ENCODE measurements around the gene PPP1R27.
A peak's percentile ranks its signal among the peaks of the same experiment; 100 is the strongest.
"Not testable (repeated sequence)": the region's sequence is repeated elsewhere in the genome, so short reads cannot be mapped to it uniquely, and the experiment has no call there.

PPP1R27 gene

DNA sequence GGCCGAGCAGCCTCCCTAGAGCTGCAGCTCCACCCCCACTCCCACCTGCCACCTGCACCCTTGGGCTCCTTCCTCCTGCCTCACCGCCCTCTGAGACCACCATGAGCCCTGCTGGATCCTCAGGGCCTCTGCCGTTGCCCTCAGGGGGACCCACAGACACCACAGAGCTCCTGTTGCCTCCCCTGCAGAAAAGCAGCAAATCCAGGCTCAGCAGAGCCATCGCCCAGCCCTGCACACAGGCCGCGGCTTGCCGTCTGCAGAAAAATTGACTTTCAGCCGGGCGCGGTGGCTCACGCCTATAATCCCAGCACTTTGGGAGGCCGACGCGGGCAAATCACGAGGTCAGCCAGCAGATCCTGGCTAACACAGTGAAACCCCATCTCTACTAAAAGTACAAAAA is 7.0 kb upstream of the PPP1R27 start:
- no peak for DNase-seq (ENCODE audit: low read depth, low spot score)

- no peak for DNase-seq (ENCODE audit: low read depth, low spot score)
Measured at GRCh38 chr17:81840826-81841778, 6.3 kb upstream of the PPP1R27 start.

GRCh38 chr17:81840059-81840458 is 5.2 kb upstream of the PPP1R27 start:
- DNase-seq (ENCODE audit: low read depth, low spot score), result not testable (repeated sequence)

GRCh38 chr17:81839301-81839700 is 4.5 kb upstream of the PPP1R27 start:
- no peak for DNase-seq (ENCODE audit: low read depth, low spot score)

DNA sequence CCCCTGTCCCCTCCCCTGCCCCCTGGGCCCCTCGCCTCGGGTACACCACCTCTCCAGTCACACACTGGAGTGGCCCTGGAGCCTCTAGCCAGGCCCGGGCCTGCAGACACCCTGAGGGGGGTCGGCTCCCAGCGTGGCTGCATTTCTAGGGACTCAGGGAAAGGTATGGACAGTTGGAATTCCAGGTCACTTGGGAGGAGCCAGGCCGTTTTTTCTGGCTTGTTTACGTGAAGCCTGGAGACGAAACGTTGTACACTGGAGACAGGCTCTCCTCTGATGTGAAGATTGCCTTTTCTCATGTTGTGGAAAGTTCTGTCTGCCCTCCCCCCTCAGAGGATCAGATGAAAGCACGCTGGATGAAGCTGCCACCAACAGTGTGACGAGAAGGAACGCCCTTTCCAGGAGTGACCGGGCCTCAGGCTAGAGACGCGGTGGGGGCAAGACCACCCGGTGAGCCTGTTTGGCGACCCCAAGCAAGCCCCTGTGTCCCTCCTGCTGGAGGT is 4.0 kb upstream of the PPP1R27 start:
- DNase-seq (ENCODE audit: low read depth, low spot score), result no peak

DNA sequence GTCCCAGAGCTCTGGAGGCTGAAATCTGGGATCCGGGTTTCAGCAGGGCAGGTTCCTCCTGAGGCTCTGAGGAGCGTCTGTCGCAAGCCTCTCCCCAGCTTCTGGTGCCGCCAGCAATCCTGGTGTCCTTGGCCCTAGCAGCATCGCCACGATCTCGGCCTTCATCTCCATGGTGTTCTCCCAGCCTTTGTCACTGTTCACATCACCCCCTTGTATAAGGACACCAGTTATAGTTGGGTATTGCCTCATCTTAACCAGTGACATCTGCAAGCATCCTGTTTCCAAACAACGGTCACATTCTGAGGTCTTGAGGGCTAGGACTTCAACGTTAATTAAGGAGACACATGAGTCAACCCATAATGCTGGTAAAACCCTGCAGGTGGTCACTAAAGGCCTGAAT is 2.8 kb upstream of the PPP1R27 start:
- no peak for DNase-seq (ENCODE audit: low read depth, low spot score)

DNA sequence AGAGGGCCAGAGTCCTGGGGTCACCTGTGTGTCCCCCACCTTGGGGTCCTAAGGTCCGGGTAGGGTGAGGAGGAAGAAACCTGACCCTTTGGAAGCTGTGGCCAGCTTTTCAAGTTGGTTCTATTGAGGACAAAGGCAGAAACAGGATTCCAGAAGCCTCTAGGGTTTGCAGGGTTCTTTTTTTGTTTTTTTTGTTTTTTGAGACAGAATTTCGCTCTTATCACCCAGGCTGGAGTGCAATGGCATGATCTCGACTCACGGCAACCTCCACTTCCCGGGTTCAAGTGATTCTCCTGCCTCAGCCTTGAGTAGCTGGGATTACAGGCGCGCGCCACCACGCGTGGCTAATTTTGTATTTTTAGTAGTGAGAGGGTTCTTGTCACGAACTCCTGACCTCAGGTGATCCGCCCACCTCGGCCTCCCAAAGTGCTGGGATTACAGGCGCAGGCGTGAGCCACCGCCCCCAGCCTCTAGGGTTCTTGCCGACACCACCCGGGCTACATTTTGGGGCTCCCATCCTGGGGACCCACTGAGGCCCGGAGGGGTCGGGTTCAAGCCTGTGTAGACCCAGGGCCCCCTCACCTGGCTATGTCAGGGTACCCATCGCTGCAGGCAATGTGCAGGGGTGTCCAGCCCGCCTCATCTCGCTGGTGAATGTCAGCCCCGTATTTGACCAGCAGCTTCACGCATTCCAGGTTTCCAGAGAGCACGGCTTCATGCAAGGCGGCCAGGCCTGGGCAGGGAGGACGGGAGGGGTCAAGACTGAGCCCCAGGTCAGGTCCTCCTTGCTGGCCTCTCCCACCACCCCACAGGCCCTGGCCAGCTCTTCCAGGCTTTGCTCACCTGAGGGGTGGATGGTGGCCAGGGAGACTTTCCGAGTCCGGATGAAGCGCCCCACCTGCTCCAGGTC is 674 bp downstream of the PPP1R27 start:
- DNase-seq (ENCODE audit: low read depth, low spot score), result no peak

DNA sequence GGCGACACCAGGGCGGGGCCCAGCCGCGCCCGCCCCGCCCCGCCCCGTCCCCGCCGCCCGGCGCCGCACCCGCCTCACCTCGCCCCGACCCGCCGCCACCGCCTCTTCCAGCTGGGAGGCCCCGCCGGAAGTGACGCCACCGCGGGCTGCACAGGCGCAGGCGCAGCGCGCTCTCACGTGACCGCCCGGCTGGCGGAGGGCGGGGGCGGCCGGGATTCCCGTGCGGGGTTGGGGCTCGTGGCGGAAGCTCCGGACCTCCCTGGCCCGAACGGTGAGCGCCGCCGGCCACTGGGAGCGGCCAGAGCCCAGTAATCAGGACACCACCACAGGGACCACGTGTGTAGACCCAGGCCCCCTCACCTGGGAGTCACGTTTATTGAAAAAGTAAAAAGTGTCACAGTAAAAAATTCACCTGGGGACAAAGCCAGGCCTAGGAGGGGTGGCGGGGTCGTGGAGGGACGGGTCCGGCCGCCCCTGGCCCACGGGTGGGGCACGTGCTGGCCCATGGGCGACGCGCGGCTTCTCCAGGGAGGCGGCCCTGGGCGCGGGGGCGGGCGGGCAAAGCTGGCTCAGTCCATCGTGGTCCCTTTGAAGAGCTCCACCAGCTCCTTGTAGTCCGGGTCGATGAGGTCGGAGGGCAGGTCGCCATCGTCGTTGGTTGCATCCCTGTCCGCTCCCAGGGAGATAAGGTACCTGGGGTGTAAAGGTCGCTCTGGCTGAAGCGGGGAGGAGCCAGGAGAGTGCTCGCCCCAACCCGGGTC is 1.5 kb downstream of the PPP1R27 start, which contains the start of gene MCRIP1:
TSS of gene MCRIP1 (minus strand) at position 132 of the 761 bp plus-strand sequence. CDS start 8,785 bp downstream, outside the sequence.
- DNase-seq (ENCODE audit: low read depth, low spot score), result peak; percentile 99

DNA sequence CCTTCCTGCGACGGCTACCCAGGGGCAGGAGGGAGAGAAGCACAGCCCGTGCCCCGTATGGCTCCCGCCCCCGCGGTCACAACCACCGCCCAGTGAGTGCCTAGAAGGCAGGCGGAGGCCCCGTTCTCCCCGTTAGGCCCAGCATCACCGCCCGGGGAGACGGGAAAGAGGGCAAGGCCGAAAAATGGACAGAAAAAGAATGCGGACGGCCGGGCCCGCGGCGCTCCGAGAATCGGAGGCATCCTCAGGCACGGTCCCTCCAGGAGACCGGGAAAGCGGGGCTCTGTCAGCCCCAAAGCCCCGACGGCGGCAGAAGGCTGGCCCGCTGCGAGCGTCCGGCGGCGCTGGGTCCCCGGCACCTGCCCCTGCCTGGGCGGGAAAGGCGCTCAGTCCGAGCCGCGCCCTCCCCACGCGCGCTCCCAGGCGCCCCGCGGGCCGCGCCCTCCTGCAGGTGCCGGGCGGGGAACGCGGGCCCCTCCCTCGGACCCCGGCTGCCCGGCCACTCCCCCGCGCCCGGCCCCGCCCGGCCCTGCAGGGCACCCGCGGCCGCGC is 2.2 kb downstream of the PPP1R27 start:
- peak; percentile 55 for DNase-seq (ENCODE audit: low read depth, low spot score)

GRCh38 chr17:81831957-81832607 is 2.8 kb downstream of the PPP1R27 start:
- peak; percentile 36 for DNase-seq (ENCODE audit: low read depth, low spot score)

- no peak for DNase-seq (ENCODE audit: low read depth, low spot score)
Measured at GRCh38 chr17:81831563-81831956, 3.3 kb downstream of the PPP1R27 start.

DNA sequence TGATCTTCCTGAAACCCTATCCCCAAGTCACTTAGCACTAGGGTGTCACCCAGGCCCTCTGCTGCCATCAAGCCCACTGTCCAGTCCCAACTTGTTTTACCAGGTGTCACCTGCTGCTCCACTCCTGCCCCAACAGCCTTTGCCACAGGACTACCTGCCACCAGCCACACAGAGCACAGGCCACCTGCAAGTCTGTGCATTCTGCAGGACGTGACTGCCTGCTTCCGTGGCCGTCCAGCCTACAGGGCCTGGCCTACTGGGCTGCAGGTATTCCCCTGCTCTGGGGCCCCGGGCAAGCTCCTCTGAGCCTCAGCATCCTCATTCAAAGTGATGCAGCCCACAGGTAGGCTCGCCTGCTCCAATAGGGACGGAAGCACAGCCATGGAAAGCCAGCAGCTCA is 5.0 kb downstream of the PPP1R27 start:
- DNase-seq (ENCODE audit: low read depth, low spot score), result no peak

- no peak for DNase-seq (ENCODE audit: low read depth, low spot score)
Measured at GRCh38 chr17:81828656-81829055, 6.2 kb downstream of the PPP1R27 start.

DNA sequence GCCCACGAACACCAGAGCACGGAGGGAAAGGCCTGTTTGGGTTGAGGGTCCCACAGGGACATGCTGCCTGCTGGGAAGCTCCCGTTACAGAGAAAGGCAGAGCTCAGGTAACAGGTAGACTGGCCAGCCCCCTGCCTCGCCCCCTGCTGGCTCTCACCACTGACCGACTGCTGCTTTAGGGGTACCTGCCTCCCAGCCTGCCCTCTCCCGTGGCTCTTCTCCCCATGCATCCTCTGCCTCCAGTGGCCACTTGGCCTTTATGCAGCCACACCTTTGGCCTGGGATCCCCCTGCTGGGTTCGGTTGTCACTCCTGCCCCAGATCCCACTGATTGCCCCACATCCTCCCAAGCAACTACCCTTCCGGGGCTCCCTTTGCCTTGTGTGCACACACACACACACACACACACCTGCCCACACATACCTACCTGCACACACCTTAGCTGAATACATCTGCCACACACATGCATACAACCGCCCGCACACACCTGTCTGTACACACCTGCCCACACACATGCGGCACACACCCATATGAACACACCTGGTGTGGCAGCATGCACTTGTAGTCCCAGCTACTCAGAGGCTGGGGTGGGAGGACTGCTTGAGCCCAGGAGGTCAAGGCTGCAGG is 8.9 kb downstream of the PPP1R27 start:
- no peak for DNase-seq (ENCODE audit: low read depth, low spot score)

GRCh38 chr17:81824595-81824994 is 10.3 kb downstream of the PPP1R27 start:
- DNase-seq (ENCODE audit: low read depth, low spot score), result no peak

DNA sequence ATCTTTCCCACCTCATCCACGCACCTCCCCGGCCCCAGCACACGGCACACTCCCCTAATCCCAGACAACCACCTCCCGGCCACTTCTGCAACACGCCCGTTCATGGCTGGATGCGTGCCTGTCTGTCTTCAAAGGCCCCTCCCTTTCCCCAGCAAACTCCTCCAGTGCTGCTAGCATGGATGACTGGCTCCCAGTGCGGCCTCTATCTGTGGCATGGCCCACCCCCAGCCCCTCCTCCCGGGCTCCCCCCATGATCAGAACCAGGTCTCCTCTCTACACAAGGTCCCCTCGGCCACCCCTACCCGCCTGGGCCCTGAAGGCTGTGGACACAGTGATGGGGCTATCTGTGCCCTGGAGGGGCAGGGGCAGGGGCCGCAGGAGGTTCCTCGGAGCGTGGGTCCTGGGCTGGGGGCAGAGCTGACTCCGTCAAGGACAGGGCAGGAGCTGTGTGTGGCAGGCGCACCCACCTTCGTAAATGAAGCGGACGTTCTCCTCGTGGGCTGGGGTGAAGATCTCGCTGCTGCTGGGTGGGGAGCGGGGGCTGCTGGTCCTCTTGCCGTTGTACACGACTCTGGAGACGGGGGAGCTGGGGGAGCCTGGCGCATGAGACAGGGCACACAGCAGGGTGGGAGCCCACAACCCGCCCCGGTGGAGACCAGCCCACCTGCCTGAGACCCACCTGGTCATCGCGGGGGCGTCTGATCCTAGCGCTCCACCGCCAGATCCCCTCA is 10.9 kb downstream of the PPP1R27 start:
- DNase-seq (ENCODE audit: low read depth, low spot score), result no peak

DNA sequence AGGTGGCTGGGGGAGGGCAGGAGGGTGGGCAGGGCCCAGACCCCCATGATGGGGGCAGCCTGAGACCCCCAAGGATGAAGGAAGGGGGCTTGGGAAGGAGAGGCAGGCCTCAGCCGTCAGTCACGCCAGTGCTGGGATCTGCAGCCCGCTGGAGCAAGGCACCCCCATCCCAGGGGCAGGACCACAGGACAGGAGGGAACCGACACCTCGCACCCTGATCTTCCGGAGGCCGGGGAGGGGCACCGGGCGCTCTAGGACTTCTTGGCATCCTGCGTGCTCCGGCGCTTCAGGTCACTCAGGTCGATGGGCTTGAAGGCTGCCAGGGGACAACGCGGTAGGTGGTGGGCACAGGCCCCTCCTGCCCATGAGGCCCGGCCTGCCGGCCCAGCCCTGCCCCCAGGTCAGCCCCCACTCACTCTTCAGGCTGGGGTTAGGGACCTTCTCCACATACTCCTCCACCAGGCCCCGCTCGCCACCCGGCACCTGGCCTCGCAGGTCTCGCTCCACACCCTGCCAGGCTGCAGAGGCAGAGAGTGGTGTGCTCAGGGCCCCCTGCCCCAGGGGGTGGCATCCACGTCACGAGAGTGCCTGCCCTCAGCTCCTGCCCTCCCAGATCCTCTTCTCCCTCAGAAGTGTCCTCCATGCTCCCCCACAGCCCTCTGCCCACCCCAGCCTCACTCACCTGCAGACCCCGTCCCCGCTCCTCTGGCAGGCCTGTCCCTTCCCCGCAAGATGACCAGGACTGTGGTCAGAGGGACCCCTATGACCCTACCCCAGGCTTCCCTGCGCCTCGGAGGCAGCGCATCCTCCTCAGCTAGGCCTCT is 11.6 kb downstream of the PPP1R27 start:
- DNase-seq (ENCODE audit: low read depth, low spot score), result no peak

DNA sequence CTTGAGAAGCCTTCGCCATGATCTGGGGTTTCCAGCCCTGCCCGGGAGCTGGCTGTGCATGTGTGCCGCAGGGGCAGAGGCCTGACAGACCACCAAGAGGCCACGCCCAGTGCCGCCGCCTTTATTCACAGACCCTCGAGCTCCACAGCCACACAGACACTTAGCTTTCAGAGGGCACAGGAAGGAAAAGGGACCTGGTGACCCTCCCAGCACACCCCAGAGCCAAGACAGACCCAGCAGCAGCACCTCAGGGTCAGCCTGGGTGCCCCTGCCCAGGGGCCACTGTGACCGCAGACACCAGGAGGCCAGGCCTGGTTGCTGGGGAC is 12.6 kb downstream of the PPP1R27 start:
- no peak for DNase-seq (ENCODE audit: low read depth, low spot score)
